OCI-LY1 (cell line): ENCODE results near the gene UPK3BL1.
"Not testable (repeated sequence)": the region's sequence is repeated elsewhere in the genome, so short reads cannot be mapped to it uniquely, and the experiment has no call there.

ENCODE experiments used
- H2AFZ ChIP-seq: fragments of 200-600 bp; sonication (generic), shearing (Covaris generic); 2 replicates; pipeline ENCODE4 v1.6.0; 2014; ENCODE audit warnings: antibody characterized with exemption, mild to moderate bottlenecking, low read length
- H3F3A ChIP-seq: fragments of 200-600 bp; sonication (generic), shearing (Covaris generic); 2 replicates; pipeline ENCODE4 v1.6.0; 2014; ENCODE audit warnings: mild to moderate bottlenecking, antibody characterized with exemption, low read length, moderate library complexity; ENCODE audit not compliant: insufficient read depth
- H3K27ac ChIP-seq: fragments of 200-600 bp; sonication (generic); 2 replicates; pipeline ENCODE4 v1.5.1; 2014; ENCODE audit warnings: low read length, mixed run types, mild to moderate bottlenecking, low read depth; ENCODE audit not compliant: poor library complexity, severe bottlenecking
- H3K27me3 ChIP-seq: fragments of 200-600 bp; sonication (generic); 2 replicates; pipeline ENCODE4 v1.6.0; 2014; ENCODE audit warnings: antibody characterized with exemption, mild to moderate bottlenecking, low read length, moderate library complexity; ENCODE audit not compliant: insufficient read depth
- H3K36me3 ChIP-seq: fragments of 200-600 bp; sonication (generic); 2 replicates; pipeline ENCODE4 v1.6.1; 2014; ENCODE audit warnings: mild to moderate bottlenecking, antibody characterized with exemption, low read length, moderate library complexity, mixed read lengths; ENCODE audit not compliant: insufficient read depth
- H3K4me1 ChIP-seq: fragments of 200-600 bp; sonication (generic); 2 replicates; pipeline ENCODE4 v1.5.1; 2014; ENCODE audit warnings: mild to moderate bottlenecking, low read length, moderate library complexity; ENCODE audit not compliant: insufficient read depth, severe bottlenecking
- H3K4me2 ChIP-seq: fragments of 200-600 bp; sonication (generic), shearing (Covaris generic); 2 replicates; pipeline ENCODE4 v1.6.1; 2014; ENCODE audit warnings: low read length
- H3K4me3 ChIP-seq: fragments of 200-600 bp; sonication (generic); 2 replicates; pipeline ENCODE4 v1.5.1; 2014; ENCODE audit warnings: low read length, low read depth, mild to moderate bottlenecking, mixed read lengths; ENCODE audit not compliant: poor library complexity, severe bottlenecking
- H3K79me2 ChIP-seq: fragments of 200-600 bp; shearing (Covaris generic); 2 replicates; pipeline ENCODE4 v1.6.1; 2016; ENCODE audit warnings: mixed run types, low read length, mixed read lengths; ENCODE audit not compliant: insufficient read depth
- H3K9ac ChIP-seq: fragments of 200-600 bp; sonication (generic), shearing (Covaris generic); 2 replicates; pipeline ENCODE4 v1.6.1; 2014; ENCODE audit warnings: mild to moderate bottlenecking, low read length, mixed read lengths
- H3K9me2 ChIP-seq: fragments of 200-600 bp; sonication (generic), shearing (Covaris generic); 2 replicates; pipeline ENCODE4 v1.6.1; 2014; ENCODE audit warnings: low read depth, mild to moderate bottlenecking, low read length, mixed read lengths
- H3K9me3 ChIP-seq: fragments of 200-600 bp; shearing (Covaris generic); 2 replicates; pipeline ENCODE4 v1.6.1; 2014; ENCODE audit warnings: low read length, mixed read lengths
- H4K20me1 ChIP-seq: fragments of 200-600 bp; sonication (generic), shearing (Covaris generic); 2 replicates; pipeline ENCODE4 v1.6.0; 2016; ENCODE audit warnings: mild to moderate bottlenecking, low read length; ENCODE audit not compliant: insufficient read depth

UPK3BL1 gene

DNA sequence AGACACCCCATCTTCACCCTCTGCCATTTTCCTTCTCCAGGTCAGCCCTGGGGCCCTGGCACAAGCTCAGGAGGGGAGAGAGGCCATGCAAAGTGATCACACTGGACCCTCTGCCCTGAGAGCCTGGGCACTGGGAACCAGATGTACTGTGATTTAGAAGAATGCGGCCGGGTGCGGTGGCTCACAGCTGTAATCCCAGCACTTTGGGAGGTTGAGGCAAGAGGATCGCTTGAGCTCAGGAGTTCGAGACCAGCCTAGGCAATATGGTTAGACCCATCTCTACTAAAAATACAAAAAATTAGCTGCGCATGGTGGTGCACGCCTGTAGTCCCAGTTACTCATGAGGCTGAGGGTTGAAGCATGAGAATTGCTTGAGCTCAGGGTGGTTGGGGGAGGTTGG lies 5.2 kb upstream of the UPK3BL1 start:
- H3K4me3 ChIP-seq, H3K27me3 ChIP-seq, H3K36me3 ChIP-seq, H3K79me2 ChIP-seq, H3K9me3 ChIP-seq, H3K4me2 ChIP-seq, H4K20me1 ChIP-seq, H3K27ac ChIP-seq, H3K9ac ChIP-seq, H3F3A ChIP-seq, H3K4me1 ChIP-seq, H2AFZ ChIP-seq, H3K9me2 ChIP-seq: not testable (repeated sequence)

DNA sequence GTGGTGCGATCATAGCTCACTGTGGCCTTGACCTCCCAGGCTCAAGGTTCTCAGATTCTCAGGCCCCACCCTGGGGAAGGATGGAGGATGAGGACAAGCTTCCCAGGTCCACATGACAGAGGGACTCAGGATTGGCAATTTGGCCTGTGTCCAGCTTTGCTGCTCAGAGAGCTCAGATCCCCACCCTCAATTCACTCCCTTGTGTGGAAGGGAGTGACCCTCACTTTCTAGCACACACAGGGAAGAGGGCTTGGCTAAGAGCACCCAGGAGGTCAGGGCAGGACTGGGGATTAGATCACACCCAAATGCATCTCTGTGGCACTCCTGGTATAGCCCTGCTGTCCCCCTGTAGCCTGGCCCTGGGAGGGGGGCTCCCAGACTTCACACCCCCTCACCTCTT lies 813 bp upstream of the UPK3BL1 start:
- H2AFZ ChIP-seq, H3K27ac ChIP-seq, H3K27me3 ChIP-seq, H3K9ac ChIP-seq, H3K36me3 ChIP-seq, H3K79me2 ChIP-seq, H3K4me2 ChIP-seq, H4K20me1 ChIP-seq, H3K4me3 ChIP-seq, H3K9me3 ChIP-seq, H3F3A ChIP-seq, H3K4me1 ChIP-seq, H3K9me2 ChIP-seq: not testable (repeated sequence)

DNA sequence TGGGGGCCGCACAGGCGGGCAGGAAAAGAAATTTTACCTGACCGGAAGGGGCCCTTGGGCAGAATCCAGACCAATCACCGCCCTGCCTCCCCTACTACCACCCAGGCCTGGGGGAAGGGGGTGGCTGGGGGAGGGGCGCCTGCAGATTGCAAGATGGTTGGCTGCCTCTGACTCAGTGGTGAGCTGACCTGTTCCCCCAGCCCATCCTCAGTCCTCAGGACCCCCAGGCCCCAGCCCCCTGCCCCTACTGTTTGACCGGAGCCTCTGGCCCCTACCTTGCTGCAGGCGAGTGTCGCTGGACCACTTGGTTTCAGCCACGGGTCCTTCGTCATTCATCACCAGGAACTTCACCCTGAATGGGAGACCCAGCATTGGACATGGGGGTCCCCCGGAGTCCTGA lies 3.7 kb downstream of the UPK3BL1 start:
- not testable (repeated sequence) for H3F3A ChIP-seq, H3K9me3 ChIP-seq, H3K4me2 ChIP-seq, H3K27ac ChIP-seq, H3K27me3 ChIP-seq, H4K20me1 ChIP-seq, H3K36me3 ChIP-seq, H3K4me1 ChIP-seq, H2AFZ ChIP-seq, H3K4me3 ChIP-seq, H3K9ac ChIP-seq, H3K79me2 ChIP-seq, H3K9me2 ChIP-seq

DNA sequence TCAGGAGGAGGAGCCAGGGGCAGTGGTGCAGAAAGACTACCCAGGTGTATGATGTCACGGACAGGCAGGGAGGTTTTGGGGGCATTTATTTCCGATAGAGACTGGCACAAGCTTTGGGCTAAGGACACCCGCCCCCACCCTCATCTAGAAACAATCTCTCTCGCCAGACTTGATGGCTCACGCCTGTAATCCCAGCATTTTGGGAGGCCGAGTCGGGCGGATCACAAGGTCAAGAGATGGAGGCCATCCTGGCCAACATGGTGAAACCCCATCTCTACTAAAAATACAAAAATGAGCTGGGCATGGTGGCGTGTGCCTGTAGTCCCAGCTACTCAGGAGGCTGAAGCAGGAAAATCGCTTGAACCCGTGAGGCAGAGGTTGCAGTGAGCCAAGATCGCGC lies 5.6 kb downstream of the UPK3BL1 start:
- not testable (repeated sequence) for H3K4me2 ChIP-seq, H4K20me1 ChIP-seq, H3K9ac ChIP-seq, H3K79me2 ChIP-seq, H3K36me3 ChIP-seq, H3K27me3 ChIP-seq, H3K27ac ChIP-seq, H2AFZ ChIP-seq, H3K9me2 ChIP-seq, H3K4me3 ChIP-seq, H3F3A ChIP-seq, H3K9me3 ChIP-seq, H3K4me1 ChIP-seq

DNA sequence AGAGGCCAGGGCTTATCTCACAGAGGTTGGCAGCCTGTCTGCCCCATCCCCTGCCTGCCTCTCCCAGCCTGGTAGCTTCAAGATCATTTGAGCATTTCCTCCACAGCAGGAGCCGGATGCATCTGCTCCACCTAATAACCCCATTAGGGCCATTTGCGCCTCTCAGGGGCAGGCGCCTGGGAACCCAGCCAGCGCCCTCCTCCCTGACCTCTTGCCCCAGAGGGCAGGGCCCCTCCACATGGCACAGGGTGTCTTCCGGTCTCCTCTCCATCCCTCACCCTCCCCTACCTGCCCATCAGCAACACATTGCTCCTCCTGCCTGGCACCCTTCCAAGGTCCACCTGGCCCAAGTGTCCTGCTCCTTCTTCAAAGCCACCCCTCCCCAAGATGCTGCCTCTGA lies 7.2 kb downstream of the UPK3BL1 start:
- not testable (repeated sequence) for H3K27ac ChIP-seq, H3K9me3 ChIP-seq, H3K4me2 ChIP-seq, H3K4me3 ChIP-seq, H3K27me3 ChIP-seq, H3K9me2 ChIP-seq, H3F3A ChIP-seq, H3K79me2 ChIP-seq, H2AFZ ChIP-seq, H4K20me1 ChIP-seq, H3K4me1 ChIP-seq, H3K9ac ChIP-seq, H3K36me3 ChIP-seq

DNA sequence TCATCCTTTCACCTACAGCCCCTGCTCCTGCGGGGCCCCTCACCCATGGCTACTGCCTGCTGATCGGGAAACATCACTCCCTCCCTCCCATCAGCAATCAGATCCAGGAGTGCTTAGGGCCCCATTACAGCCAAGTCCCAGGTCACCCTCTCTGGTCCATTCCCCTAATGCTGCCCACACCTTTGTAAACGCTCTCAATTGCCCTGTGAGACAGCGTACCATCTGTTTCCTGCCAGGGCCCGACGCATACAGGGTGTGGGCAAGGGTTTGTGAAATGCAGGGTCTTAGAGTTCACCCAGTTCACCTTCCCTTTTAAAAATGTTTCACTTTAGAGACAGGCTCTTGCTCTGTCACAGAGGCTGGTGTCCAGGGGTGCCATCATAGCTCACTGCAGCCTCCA lies 8.3 kb downstream of the UPK3BL1 start:
- not testable (repeated sequence) for H2AFZ ChIP-seq, H3K4me3 ChIP-seq, H3K4me1 ChIP-seq, H3K27me3 ChIP-seq, H4K20me1 ChIP-seq, H3K9ac ChIP-seq, H3K36me3 ChIP-seq, H3K27ac ChIP-seq, H3F3A ChIP-seq, H3K9me2 ChIP-seq, H3K79me2 ChIP-seq, H3K9me3 ChIP-seq, H3K4me2 ChIP-seq

DNA sequence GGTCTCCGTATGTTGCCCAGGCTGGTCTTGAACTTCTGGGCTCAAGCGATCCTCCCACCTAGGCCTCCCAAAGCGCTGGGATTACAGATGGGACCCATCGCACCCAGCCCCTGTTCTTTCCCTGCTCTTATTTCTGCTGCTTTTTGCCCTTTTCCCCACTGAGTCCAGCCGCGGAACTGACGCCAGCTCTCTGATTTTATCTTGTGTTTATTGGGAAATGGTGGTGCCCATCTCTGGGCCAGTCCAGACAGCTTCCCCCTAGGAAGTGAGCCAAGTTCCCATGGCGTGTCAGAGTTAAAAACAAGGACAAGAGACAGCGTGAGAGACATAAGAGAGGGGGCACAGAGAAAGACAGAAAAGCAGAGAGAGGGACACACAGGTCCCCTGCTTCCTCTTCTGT lies 12.0 kb downstream of the UPK3BL1 start:
- H3K27me3 ChIP-seq, H2AFZ ChIP-seq, H3K4me3 ChIP-seq, H3K9me3 ChIP-seq, H4K20me1 ChIP-seq, H3K79me2 ChIP-seq, H3F3A ChIP-seq, H3K9me2 ChIP-seq, H3K9ac ChIP-seq, H3K27ac ChIP-seq, H3K36me3 ChIP-seq, H3K4me1 ChIP-seq, H3K4me2 ChIP-seq: not testable (repeated sequence)

DNA sequence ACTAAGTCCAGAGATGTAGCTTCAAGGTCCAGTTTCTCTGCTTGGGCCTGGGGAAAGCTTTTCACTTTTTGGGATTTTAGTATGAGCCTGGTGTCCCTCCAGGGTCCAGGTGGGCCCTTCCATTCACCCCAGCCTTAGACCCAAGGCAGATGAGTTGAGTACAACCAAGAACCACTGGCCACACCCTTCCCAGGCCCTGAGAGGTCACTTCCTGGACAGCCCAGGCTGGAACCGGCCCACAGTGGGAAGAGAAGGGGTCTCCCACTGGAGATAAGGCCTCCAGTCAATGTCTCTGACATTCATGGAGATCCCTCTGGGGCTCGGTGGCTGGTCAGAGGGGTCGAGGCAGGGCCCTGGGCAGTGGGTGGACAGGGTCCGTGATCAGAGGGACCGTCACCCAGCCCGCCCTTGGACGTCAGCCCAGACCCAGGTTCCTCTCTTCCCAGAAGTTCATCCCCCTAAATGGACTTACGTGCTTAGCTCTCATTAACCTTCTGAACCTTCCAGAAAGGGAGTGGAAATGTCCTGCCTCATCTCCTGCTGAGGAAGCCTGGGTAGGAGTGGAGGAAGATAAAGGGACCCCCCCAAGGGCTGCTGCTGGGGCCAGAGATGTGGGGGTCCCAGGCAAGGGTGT lies 15.2 kb downstream of the UPK3BL1 start:
- H3K4me2 ChIP-seq, H3K4me1 ChIP-seq, H2AFZ ChIP-seq, H3K27me3 ChIP-seq, H4K20me1 ChIP-seq, H3K36me3 ChIP-seq, H3K9me2 ChIP-seq, H3K9me3 ChIP-seq, H3K4me3 ChIP-seq, H3K9ac ChIP-seq, H3K79me2 ChIP-seq, H3F3A ChIP-seq, H3K27ac ChIP-seq: not testable (repeated sequence)
